SU-DHL-6 (cell line): ENCODE measurements around the gene ANXA2R.

ENCODE experiments used
- H2AFZ ChIP-seq: fragments of 200-600 bp; sonication (generic); 2 replicates; pipeline ENCODE4 v1.6.1; 2014; ENCODE audit warnings: low read depth, mild to moderate bottlenecking, moderate library complexity, mixed read lengths, antibody characterized with exemption, low read length; ENCODE audit not compliant: severe bottlenecking
- H3F3A ChIP-seq: fragments of 200-600 bp; shearing (Covaris generic); 2 replicates; pipeline ENCODE4 v1.6.0; 2016; ENCODE audit warnings: antibody characterized with exemption, mild to moderate bottlenecking; ENCODE audit not compliant: insufficient read depth
- H3K27ac ChIP-seq: fragments of 200-600 bp; sonication (generic); 2 replicates; pipeline ENCODE4 v1.5.1; 2016; ENCODE audit warnings: low read depth, mild to moderate bottlenecking, low read length, moderate library complexity, mixed read lengths
- H3K27me3 ChIP-seq: fragments of 200-600 bp; sonication (generic), shearing (Covaris generic); 2 replicates; pipeline ENCODE4 v1.6.0; 2014; ENCODE audit warnings: mild to moderate bottlenecking, low read length
- H3K36me3 ChIP-seq: fragments of 200-600 bp; sonication (generic); 2 replicates; pipeline ENCODE4 v1.6.1; 2014; ENCODE audit warnings: mild to moderate bottlenecking, low read length, mixed read lengths
- H3K4me2 ChIP-seq: fragments of 300-600, 200-600 bp; shearing (Covaris generic), sonication (generic); 2 replicates; pipeline ENCODE4 v1.6.0; 2014; ENCODE audit warnings: low read length, low read depth, mild to moderate bottlenecking; ENCODE audit not compliant: poor library complexity, severe bottlenecking
- H3K4me3 ChIP-seq: fragments of 200-600 bp; sonication (generic); 2 replicates; pipeline ENCODE4 v1.5.1; 2014; ENCODE audit warnings: antibody characterized with exemption, low read length, mild to moderate bottlenecking, mixed read lengths; ENCODE audit not compliant: insufficient read depth, poor library complexity, severe bottlenecking
- H3K79me2 ChIP-seq: fragments of 200-600 bp; sonication (generic); 2 replicates; pipeline ENCODE4 v1.6.1; 2014; ENCODE audit warnings: mild to moderate bottlenecking, low read length, moderate library complexity; ENCODE audit not compliant: insufficient read depth
- H3K9ac ChIP-seq: fragments of 200-600 bp; sonication (generic); 2 replicates; pipeline ENCODE4 v1.7.0; 2014; ENCODE audit warnings: mild to moderate bottlenecking, low read length
- H3K9me2 ChIP-seq: fragments of 200-600 bp; sonication (generic); replicated peaks from 2 replicates; pipeline ENCODE4 v1.6.1; 2014; ENCODE audit warnings: low read length; ENCODE audit not compliant: insufficient read depth
- H3K9me3 ChIP-seq: fragments of 200-600 bp; sonication (generic); 2 replicates; pipeline ENCODE4 v1.6.1; 2014; ENCODE audit warnings: low read length, mixed read lengths; ENCODE audit not compliant: insufficient read depth
- H4K20me1 ChIP-seq: fragments of 200-600 bp; sonication (generic); 2 replicates; pipeline ENCODE4 v1.6.1; 2014; ENCODE audit warnings: low read depth, mild to moderate bottlenecking, antibody characterized with exemption, low read length, moderate library complexity, mixed read lengths
- CTCF ChIP-seq: fragments of 200-600 bp; sonication (generic); IDR thresholded peaks from one replicate; pipeline ENCODE4 v1.5.1; 2017; ENCODE audit warnings: antibody characterized with exemption, mild to moderate bottlenecking, low read length, moderate library complexity; ENCODE audit not compliant: insufficient read depth, poor library complexity, severe bottlenecking
- EZH2phosphoT487 ChIP-seq: fragments of 200-600 bp; sonication (generic), shearing (Covaris generic); conservative IDR thresholded peaks from 2 replicates; pipeline ENCODE4 v1.6.1; 2018; ENCODE audit warnings: mild to moderate bottlenecking, antibody characterized with exemption, low read length, moderate library complexity, mixed read lengths

Gene ANXA2R

DNA sequence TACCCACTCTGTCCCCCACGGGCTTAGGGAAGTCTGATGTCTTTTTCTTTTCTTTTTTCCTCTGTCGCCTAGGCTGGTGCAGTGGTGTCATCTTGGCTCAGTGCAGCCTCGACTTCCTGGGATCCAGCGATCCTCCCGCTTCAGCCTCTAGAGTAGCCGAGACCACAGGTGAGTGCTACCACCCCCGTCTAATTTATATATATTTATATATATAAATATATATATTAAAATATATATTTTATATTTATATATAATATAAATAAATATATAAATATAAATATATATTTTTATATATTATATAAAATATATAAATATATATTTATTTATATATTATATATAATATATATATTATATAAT lies 3.3 kb upstream of the ANXA2R start:
- Histone ChIP-seq H4K20me1 (no peaks in the 10 kb centered on the region), H3F3A (peaks cover 27% of the 10 kb centered on the region), H3K27ac (peak overlapping the region; percentile 94), H2AFZ (peak overlapping the region; percentile 77), H3K79me2 (no peaks in the 10 kb centered on the region; the same call in 1 of the 2 replicates), H3K9me3 (no peaks in the 10 kb centered on the region), H3K4me3 (peak overlapping the region; percentile 53), H3K27me3 (no peaks in the 10 kb centered on the region), H3K9ac (peak overlapping the region; percentile 69), H3K36me3 (no peaks in the 10 kb centered on the region), H3K9me2 (no peaks in the 10 kb centered on the region), H3K4me2 (peak overlapping the region; percentile 67)
- no peak for TF ChIP-seq EZH2phosphoT487
- no peak for TF ChIP-seq CTCF

GRCh38 chr5:43042626-43043399 lies 2.7 kb upstream of the ANXA2R start:
- Histone ChIP-seq H3K36me3 (no peaks in the 10 kb centered on the region), H4K20me1 (no peaks in the 10 kb centered on the region), H3K79me2 (no peaks in the 10 kb centered on the region; the same call in 1 of the 2 replicates), H3K27me3 (no peaks in the 10 kb centered on the region), H3K9me3 (no peaks in the 10 kb centered on the region), H3K4me2 (peak overlapping the region; percentile 67), H3K27ac (peak overlapping the region; percentile 94), H3K9me2 (no peaks in the 10 kb centered on the region), H2AFZ (peak overlapping the region; percentile 77), H3F3A (peaks cover 27% of the 10 kb centered on the region), H3K9ac (peak overlapping the region; percentile 69), H3K4me3 (peak overlapping the region; percentile 53)
- no peak for TF ChIP-seq CTCF
- no peak for TF ChIP-seq EZH2phosphoT487

- Histone ChIP-seq H3K9me3 (no peaks in the 10 kb centered on the region), H3F3A (peaks cover 27% of the 10 kb centered on the region), H4K20me1 (no peaks in the 10 kb centered on the region), H3K36me3 (no peaks in the 10 kb centered on the region), H3K9me2 (no peaks in the 10 kb centered on the region), H3K79me2 (no peaks in the 10 kb centered on the region; the same call in 1 of the 2 replicates), H3K9ac (peak overlapping the region; percentile 69), H3K27me3 (no peaks in the 10 kb centered on the region), H2AFZ (peak overlapping the region; percentile 77), H3K27ac (peak overlapping the region; percentile 94), H3K4me3 (peak overlapping the region; percentile 53), H3K4me2 (peak overlapping the region; percentile 67)
- TF ChIP-seq CTCF (no peak), EZH2phosphoT487 (no peak)
Observed at GRCh38 chr5:43042176-43042625, 2.1 kb upstream of the ANXA2R start.
